ENCODE data around the gene SCFD2.

- no peak for TF ChIP-seq STAT6 (CRISPR knock-in tag; conservative IDR thresholded peaks at IDR 0.05; ENCODE audit: low read depth)
- no peak for TF ChIP-seq ZNF317 (CRISPR knock-in tag; IDR thresholded peaks at IDR 0.05; ENCODE audit: borderline replicate concordance, low read depth)
- no peak for TF ChIP-seq CTCF (IDR thresholded peaks at IDR 0.05)
- no peak for TF ChIP-seq NR1H2 (CRISPR knock-in tag; IDR thresholded peaks at IDR 0.05)
- TF ChIP-seq, protein P1, sequence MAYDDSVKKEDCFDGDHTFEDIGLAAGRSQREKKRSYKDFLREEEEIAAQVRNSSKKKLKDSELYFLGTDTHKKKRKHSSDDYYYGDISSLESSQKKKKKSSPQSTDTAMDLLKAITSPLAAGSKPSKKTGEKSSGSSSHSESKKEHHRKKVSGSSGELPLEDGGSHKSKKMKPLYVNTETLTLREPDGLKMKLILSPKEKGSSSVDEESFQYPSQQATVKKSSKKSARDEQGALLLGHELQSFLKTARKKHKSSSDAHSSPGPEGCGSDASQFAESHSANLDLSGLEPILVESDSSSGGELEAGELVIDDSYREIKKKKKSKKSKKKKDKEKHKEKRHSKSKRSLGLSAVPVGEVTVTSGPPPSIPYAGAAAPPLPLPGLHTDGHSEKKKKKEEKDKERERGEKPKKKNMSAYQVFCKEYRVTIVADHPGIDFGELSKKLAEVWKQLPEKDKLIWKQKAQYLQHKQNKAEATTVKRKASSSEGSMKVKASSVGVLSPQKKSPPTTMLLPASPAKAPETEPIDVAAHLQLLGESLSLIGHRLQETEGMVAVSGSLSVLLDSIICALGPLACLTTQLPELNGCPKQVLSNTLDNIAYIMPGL (CRISPR knock-in tag; IDR thresholded peaks at IDR 0.05): no peak
- TF ChIP-seq ZNF138 (CRISPR knock-in tag; conservative IDR thresholded peaks at IDR 0.05): no peak
- TF ChIP-seq, protein P2, sequence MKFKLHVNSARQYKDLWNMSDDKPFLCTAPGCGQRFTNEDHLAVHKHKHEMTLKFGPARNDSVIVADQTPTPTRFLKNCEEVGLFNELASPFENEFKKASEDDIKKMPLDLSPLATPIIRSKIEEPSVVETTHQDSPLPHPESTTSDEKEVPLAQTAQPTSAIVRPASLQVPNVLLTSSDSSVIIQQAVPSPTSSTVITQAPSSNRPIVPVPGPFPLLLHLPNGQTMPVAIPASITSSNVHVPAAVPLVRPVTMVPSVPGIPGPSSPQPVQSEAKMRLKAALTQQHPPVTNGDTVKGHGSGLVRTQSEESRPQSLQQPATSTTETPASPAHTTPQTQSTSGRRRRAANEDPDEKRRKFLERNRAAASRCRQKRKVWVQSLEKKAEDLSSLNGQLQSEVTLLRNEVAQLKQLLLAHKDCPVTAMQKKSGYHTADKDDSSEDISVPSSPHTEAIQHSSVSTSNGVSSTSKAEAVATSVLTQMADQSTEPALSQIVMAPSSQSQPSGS (CRISPR knock-in tag; IDR thresholded peaks at IDR 0.05; ENCODE audit: borderline replicate concordance, low read depth): no peak
- no peak for TF ChIP-seq TEAD4 (CRISPR knock-in tag; IDR thresholded peaks at IDR 0.05)
- no peak for TF ChIP-seq ELF4 (CRISPR knock-in tag; IDR thresholded peaks at IDR 0.05; ENCODE audit: low read depth)
Observed at GRCh38 chr4:53013873-53014775, 351.7 kb downstream of the SCFD2 start.

All from WTC11 (cell line).